Peyer's patch (tissue), 4 donors: ENCODE data around the gene CPSF3. TPM values are rescaled to one million over a fixed set of nuclear protein-coding genes. Genes with fewer than 3 reads are reported as not detected.

Experiments used
- DNase-seq, 3 donors: peaks; one replicate each; pipeline ENCODE4 v3.0.0-alpha.2; 2017 to 2019
- H3K27ac ChIP-seq, 4 donors: fragments of 200-600 bp; sonication (generic); one replicate each; pipeline ENCODE4 v1.5.1; 2016 to 2019
- H3K27me3 ChIP-seq, 2 donors: fragments of 200-600 bp; sonication (generic); one replicate each; pipeline ENCODE4 v1.5.1; 2019
- H3K36me3 ChIP-seq, 3 donors: fragments of 200-600 bp; sonication (generic); one replicate each; pipeline ENCODE4 v1.5.1; 2016 to 2019
- H3K4me1 ChIP-seq, 4 donors: fragments of 200-600 bp; sonication (generic); one replicate each; pipeline ENCODE4 v1.5.1; 2016 to 2019
- H3K4me3 ChIP-seq, 4 donors: fragments of 200-600 bp; sonication (generic); 1 replicate in 3 of 4; 2 replicates in 1 of 4; pipeline ENCODE4 v1.5.1; 2016 to 2019; ENCODE audit warnings: mild to moderate bottlenecking in 1 of 4
- H3K9me3 ChIP-seq, 4 donors: fragments of 200-600 bp; sonication (generic); one replicate each; pipeline ENCODE4 v1.5.1; 2016 to 2019; ENCODE audit warnings: mild to moderate bottlenecking in 1 of 4
- CTCF ChIP-seq, 6 experiments: fragments of 450-650 bp in 4 of 6; fragments of 200-600 bp in 2 of 6; sonication (generic) in 1 of 6; IDR thresholded peaks; one replicate each; pipeline ENCODE4 v1.5.1; 2017 to 2019; ENCODE audit warnings: antibody characterized with exemption in 6 of 6, mild to moderate bottlenecking in 3 of 6, moderate library complexity in 1 of 6
- POLR2A ChIP-seq, 2 donors: fragments of 450-650 bp; IDR thresholded peaks; one replicate each; pipeline ENCODE4 v1.5.1; 2017; ENCODE audit warnings: antibody characterized with exemption in 2 of 2, mild to moderate bottlenecking in 2 of 2, moderate library complexity in 2 of 2
- total RNA-seq, 4 donors: library from RNA; depleted of rRNA; stranded (reverse); fragments of >200 nt; gene quantifications; one replicate each; pipeline ENCODE4 v1.1.0, GENCODE V29; 2016

Gene CPSF3
- total RNA-seq, 4 donors from 2014 or later = 20.1 to 57.8 (median 32.0) TPM

GRCh38 chr2:9517118-9517782 is 93.8 kb downstream of the CPSF3 start:
- no peak for DNase-seq
- H3K9me3 ChIP-seq = no peaks in the 10 kb centered on the region
- H3K36me3 ChIP-seq = peaks cover 0 to 80% (median 0%) of the 10 kb centered on the region in 3 donors
- no peak for TF ChIP-seq CTCF (IDR thresholded peaks at IDR 0.05)
- TF ChIP-seq POLR2A (IDR thresholded peaks at IDR 0.05) = no peak
- H3K4me1 ChIP-seq = no peaks in the 10 kb centered on the region
- no peak overlapping the region for H3K4me3 ChIP-seq
- no peaks in the 10 kb centered on the region for H3K27me3 ChIP-seq
- H3K27ac ChIP-seq = no peak overlapping the region

- TF ChIP-seq POLR2A (IDR thresholded peaks at IDR 0.05) (no peak), CTCF (IDR thresholded peaks at IDR 0.05) (no peak)
- H3K36me3 ChIP-seq = peaks cover 0 to 80% (median 0%) of the 10 kb centered on the region in 3 donors
- H3K27ac ChIP-seq = no peak overlapping the region
- H3K4me1 ChIP-seq = no peaks in the 10 kb centered on the region
- DNase-seq = no peak
- no peak overlapping the region for H3K4me3 ChIP-seq
- H3K27me3 ChIP-seq = no peaks in the 10 kb centered on the region
- H3K9me3 ChIP-seq = no peaks in the 10 kb centered on the region
These were observed 94.7 kb downstream of the CPSF3 start for GRCh38 chr2:9518163-9518562.

- Histone ChIP-seq H3K36me3 (peaks cover 0 to 77% (median 0%) of the 10 kb centered on the region in 3 donors), H3K27me3 (no peaks in the 10 kb centered on the region), H3K4me3 (no peak overlapping the region), H3K4me1 (no peaks in the 10 kb centered on the region), H3K9me3 (no peaks in the 10 kb centered on the region), H3K27ac (no peak overlapping the region)
- no peak for TF ChIP-seq POLR2A (IDR thresholded peaks at IDR 0.05)
- no peak for TF ChIP-seq CTCF (IDR thresholded peaks at IDR 0.05)
- no peak for DNase-seq
These were observed 95.3 kb downstream of the CPSF3 start for GRCh38 chr2:9518780-9519179.

GRCh38 chr2:9519250-9519649 is 95.8 kb downstream of the CPSF3 start:
- no peaks in the 10 kb centered on the region for H3K27me3 ChIP-seq
- no peak overlapping the region for H3K4me3 ChIP-seq
- H3K36me3 ChIP-seq = peaks cover 0 to 79% (median 0%) of the 10 kb centered on the region in 3 donors
- H3K27ac ChIP-seq = no peak overlapping the region
- no peak for TF ChIP-seq POLR2A (IDR thresholded peaks at IDR 0.05)
- no peak for TF ChIP-seq CTCF (IDR thresholded peaks at IDR 0.05)
- H3K4me1 ChIP-seq = no peaks in the 10 kb centered on the region
- no peaks in the 10 kb centered on the region for H3K9me3 ChIP-seq
- no peak for DNase-seq

Other genes starting within 250 kb of the CPSF3 start
- 10 to 100 TPM; 30.6 to 59.4 (median 37.8) TPM for gene ASAP2, start 216.8 kb upstream of the CPSF3 start, total RNA-seq
- 10 to 100 TPM; 22.8 to 46.2 (median 29.2) TPM for gene ITGB1BP1, start 126 bp upstream of the CPSF3 start, total RNA-seq
- 10 to 100 TPM; 39.2 to 59.4 (median 43.5) TPM for gene IAH1, start 50.9 kb downstream of the CPSF3 start, total RNA-seq
- 10 to 100 TPM; 10.5 to 45.4 (median 21.0) TPM for gene ADAM17, start 132.2 kb downstream of the CPSF3 start, total RNA-seq
- gene YWHAQ, start 207.3 kb downstream of the CPSF3 start, total RNA-seq = 100 to 1,000 TPM in 3 of 4 donors, 10 to 100 TPM in 1; 76.9 to 155 (median 114) TPM